T follicular helper cell (primary cell): ENCODE measurements around the gene DOK1.
A peak's percentile ranks its signal among the peaks of the same experiment; 100 is the strongest.

ENCODE experiments used
- DNase-seq: peaks from one replicate; pipeline ENCODE4 v3.0.0-alpha.2; 2020; ENCODE audit warnings: low read depth

The DOK1 gene

DNA sequence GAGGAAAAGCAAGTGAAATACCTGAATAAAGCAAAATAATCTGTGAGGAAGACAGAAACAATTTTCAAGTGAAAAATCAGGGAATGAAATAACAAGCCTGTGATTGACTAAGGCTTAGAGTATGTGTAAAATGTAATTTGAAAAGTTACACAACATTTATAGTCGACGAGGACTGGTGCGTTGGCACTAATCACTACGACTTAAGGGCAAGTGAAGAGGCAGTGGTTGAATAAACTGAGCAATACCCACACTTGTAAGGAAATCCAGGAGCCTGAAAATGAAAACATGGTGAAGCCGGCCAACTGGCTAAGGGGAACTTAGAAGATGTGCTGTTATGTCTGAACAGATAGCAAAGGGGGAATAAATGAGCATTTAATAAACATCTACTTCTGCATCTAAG is 13.4 kb downstream of the DOK1 start:
- DNase-seq, result no peak

DNA sequence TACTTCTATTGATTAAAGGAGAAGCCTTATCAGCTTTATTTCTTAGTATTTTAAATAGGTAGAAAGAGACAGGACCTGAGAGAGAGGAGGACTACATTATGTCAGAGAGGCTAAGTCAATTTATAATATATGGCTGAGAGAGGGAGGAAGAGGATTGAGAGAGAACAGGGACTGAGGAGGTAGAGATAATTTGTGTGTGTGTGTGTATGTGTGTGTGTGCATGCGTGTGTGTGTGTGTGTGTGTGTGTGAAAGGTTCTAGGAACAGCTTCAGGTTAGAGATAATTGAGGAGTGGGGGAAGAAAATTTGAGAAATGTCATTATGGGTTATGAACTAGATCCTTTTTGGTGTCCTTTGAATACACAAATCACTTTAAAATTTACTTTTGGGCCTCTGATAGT is 15.2 kb downstream of the DOK1 start:
- no peak for DNase-seq

GRCh38 chr2:74571058-74571457 is 16.5 kb downstream of the DOK1 start:
- DNase-seq, result no peak

GRCh38 chr2:74572178-74572925 is 17.8 kb downstream of the DOK1 start:
- DNase-seq, result no peak

DNA sequence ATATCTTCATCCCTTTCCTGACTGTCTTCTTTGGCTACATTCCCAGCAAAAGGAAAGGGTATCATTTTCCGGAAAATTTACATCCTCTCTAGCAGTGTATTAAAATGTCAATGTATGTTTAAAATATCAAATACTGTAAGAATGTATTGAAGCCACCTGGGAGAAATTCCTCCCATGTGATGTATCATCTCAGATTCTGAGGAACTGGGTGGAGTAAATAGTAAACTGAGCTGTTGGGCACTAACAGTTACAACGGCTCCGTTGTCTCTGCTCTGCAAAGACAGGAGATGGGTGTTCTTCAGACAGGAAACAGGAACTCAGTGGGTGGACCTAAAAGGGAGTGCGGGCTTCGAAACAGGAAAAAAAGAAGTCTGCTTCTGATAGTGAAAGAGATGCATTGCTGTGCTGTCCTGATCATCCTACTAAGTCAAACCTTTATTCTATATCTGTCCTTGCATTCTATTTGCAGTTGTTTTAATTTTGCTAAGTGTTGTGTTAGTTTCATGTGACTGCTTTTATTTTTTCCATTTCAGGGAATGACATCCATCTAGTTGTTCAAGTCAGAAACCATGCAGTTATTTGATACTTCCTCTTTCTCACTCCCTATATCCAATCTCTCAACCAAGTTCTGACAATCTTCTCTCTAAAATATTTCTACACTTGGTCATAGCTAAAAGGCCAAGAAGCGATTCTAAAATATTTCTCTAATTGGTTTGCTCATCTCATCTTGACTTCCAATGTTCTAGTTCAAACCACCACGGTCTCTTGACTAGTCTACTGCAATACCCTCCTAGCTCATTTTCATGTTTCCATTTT is 19.4 kb downstream of the DOK1 start:
- no peak for DNase-seq

DNA sequence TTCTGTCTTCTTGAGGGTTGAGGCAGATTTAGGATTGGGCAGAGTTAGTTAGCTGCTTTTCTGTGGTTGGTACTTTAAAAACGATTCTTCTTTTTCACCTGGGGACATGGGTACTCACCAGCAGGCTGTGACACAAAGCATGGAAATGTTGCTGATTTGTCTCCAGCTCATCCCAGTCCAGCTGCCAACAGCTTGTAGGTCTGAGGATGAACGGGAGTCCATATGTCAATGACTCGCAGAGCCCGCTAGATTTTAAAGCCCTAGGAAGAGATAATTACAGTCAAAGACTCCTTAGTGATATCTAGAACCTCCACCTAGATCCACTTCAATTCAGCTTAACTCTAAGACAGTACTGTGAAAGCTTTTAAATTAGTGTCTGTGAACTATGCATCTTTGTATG is 20.8 kb downstream of the DOK1 start:
- no peak for DNase-seq

GRCh38 chr2:74576211-74576862 is 21.8 kb downstream of the DOK1 start:
- DNase-seq, result no peak

DNA sequence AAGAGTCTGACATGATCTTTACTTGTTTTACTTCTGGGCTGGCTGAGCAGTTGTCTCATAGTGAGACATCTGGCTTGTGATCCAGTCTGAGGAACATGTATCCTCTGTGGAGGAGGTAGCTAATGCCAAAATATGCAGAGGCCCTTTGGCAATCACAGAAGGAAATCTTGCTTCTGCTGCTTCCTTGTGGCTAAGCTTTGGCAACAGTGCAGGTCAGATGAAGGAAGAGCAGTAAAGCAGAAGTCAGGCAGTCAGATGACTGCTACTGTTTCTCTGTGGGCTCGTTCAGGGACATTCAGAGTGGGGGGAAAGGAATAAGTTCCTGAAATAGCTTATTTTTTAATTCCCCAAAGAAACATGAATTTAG is 22.3 kb downstream of the DOK1 start:
- no peak for DNase-seq

GRCh38 chr2:74577448-74577847 is 22.9 kb downstream of the DOK1 start:
- no peak for DNase-seq

GRCh38 chr2:74578408-74578807 is 23.9 kb downstream of the DOK1 start:
- no peak for DNase-seq

- DNase-seq, result no peak
Observed at GRCh38 chr2:74581463-74581862, 26.9 kb downstream of the DOK1 start.

GRCh38 chr2:74582184-74582583 is 27.7 kb downstream of the DOK1 start:
- DNase-seq, result no peak

DNA sequence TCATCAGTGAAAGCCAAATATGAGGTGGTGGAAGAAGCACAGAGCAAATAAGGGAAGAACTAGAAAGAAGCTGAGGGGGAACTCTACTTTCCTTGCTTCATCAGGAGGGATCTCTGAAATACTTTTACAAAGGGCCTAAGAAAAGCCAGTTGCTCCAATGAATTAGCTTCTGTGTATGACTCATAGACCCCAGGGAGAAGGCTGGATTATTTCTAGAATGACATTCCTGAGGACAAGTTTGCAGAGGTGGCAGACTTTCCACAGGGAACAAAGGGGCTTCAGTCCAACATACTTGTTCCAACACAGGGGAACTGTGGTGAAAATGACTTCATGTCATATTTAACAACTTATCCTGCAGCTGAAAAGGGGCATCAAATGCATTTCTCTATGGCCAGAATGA is 29.0 kb downstream of the DOK1 start:
- no peak for DNase-seq

GRCh38 chr2:74584088-74584645 is 29.6 kb downstream of the DOK1 start:
- no peak for DNase-seq

DNA sequence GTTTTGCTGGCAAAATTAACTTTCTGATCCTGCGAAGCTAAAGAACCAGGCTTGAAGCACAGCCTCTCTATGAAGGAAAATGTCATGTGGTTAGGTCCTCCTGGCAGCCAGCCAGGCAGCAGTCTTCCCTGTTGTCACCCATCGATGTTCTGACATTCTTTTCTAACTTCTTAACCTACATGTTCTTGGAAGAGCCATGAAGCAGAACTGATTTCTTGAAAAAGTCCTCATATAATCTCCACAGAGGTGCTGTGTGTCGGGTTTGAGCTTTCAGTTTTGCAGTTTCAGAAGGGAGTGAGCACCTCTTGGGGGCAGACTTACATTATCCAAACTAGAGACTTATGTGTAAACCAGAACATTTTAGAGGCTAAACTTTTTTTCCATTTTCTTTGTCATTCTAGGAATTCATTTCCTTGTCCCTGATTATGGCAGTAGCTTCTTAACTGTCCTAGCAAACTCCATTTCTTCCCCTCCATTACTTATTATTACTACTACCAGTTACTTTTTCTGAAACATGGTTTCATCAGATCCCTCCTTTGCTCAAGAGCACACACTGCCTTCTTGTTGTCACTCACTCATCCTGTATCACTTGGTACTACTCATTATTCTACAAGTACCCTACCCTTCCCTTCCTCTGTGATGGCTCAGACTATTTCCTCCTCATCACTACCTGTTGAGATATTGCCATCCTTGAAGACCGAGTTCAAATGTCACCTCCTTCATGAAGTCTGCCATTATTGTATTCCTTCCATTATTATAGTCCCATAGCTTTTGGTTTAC is 31.1 kb downstream of the DOK1 start:
- DNase-seq, result no peak

DNA sequence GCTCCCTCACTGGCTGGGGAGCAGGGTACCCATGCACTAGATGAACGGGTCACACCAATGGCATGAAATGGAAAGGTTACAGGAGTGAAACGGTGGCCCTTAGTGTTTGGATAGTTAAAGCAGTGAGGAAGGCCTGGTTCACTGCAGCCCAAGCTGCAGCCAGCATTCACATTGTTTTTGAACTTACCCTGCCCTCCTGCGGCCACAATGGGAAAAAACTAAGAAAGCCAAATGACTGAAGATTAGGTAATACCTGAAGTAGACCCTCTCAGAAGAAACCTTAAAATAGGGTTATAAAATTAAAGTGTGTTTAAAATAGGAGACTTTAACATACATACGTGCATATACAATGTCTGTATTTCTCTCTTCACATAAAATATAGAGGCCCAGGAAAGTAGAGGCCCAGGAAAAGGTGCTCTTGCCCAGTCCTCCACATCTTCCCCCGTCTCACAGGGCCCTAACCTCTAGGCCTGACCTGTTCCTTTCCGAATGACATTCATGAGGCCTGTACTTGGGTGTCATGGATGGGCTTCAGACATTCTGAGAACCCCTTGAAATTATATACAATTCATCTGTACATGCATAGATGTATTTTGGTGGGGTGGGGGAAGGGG is 33.3 kb downstream of the DOK1 start:
- peak; percentile 33 for DNase-seq

- DNase-seq, result no peak
Observed at GRCh38 chr2:74588664-74589063, 34.1 kb downstream of the DOK1 start.

DNA sequence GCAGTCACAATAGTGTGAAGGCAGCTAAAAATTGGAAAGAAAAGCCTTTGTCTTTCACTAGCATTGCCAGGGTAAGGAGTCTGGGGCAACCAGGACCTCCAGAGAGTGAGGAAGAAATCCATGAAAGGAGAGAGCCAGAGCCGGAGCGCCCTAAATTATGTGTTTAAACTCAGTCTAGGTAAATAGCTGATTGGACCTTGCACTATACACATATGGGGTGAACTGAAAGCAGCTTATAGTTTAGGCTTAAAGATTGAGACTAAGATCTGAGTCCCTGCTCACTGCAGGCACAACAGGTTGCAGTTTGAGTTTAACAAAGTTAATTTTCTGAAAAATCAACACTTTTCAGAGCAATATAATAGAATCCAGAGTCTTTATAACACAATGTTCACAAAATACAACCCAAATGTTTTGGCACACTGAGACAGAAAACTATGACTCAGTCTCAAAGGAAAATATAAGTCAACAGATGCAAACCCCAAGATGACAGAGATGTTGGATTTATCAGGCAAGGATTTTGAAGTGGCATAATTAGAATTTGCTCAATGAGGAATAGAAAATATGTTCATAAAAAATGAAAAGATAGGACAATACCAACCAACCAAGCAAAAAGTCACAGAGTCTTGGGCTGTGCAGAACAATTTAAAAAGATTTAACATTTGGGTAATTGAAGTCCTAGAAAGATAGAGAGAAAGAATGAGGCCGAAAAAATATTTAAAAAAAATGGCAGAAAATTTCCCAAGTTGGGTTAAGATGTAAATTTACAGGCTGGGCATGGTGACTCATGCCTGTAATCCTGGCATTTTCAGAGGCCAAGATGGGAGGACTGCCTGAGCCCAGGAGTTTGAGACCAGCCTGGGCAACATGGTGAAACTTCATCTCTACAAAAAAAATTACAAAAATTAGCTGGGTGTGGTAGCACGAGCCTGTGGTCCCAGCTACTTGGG is 39.6 kb downstream of the DOK1 start:
- DNase-seq, result no peak

DNA sequence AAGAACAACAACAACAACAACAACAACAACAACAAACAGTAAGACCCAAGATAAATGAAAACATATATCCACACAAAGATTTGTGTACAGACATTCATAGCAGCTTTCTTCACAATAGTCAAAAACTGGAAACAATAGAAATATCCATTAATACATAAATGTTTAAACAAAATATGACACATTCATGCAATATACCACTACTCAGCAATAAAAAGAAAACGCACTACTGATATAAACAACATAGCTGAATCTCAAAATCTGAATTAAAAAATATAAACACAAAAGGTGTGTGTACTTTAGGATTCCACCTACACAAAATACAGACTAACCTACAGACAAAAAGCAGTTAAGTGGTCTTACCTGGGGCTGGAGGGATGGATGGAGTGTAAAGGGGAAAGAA is 42.1 kb downstream of the DOK1 start:
- no peak for DNase-seq

DNA sequence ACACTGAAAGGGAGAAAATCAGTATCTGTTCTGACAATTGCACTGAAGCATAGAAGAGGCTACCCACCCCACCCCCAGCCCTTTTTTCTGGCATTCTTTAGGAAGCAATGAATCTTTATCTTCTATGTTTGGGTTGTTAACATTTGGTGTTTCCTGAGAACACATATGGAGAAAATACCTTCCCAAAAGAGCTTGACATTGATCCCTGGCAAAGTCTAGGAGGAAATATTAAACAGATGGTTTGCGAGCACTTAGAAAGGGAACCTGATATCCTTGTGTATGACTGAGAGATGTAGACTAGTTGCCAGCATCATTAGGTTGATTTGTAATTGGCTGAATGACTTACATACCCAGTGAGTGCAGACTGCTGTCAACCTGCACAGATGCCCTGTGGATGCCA is 42.9 kb downstream of the DOK1 start:
- no peak for DNase-seq
